HG02981 (cell line): ENCODE data around the gene AICDA.
"Not testable (repeated sequence)": the region's sequence is repeated elsewhere in the genome, so short reads cannot be mapped to it uniquely, and the experiment has no call there.

Experiments used
- ATAC-seq: cut with Tn5 transposase; IDR thresholded peaks from one replicate; pipeline ENCODE4 v1.9.1; 2021; ENCODE audit warnings: mild to moderate bottlenecking, moderate library complexity; ENCODE audit not compliant: unreplicated experiment

The AICDA gene

GRCh38 chr12:8613881-8614280 is 1.2 kb upstream of the AICDA start:
- not testable (repeated sequence) for ATAC-seq

- ATAC-seq, result no peak
Observed at GRCh38 chr12:8609061-8609570, 3.5 kb downstream of the AICDA start.

GRCh38 chr12:8606890-8607289 is 5.8 kb downstream of the AICDA start:
- ATAC-seq, result no peak

- no peak for ATAC-seq
Observed at GRCh38 chr12:8605057-8605456, 7.6 kb downstream of the AICDA start.

GRCh38 chr12:8603856-8604255 is 8.8 kb downstream of the AICDA start:
- no peak for ATAC-seq

GRCh38 chr12:8603286-8603685 is 9.4 kb downstream of the AICDA start:
- ATAC-seq, result no peak

- no peak for ATAC-seq
Observed at GRCh38 chr12:8596561-8596960, 16.1 kb downstream of the AICDA start.

GRCh38 chr12:8594072-8594471 is 18.6 kb downstream of the AICDA start:
- no peak for ATAC-seq

GRCh38 chr12:8593246-8593645 is 19.4 kb downstream of the AICDA start:
- no peak for ATAC-seq

GRCh38 chr12:8590842-8591545 is 21.7 kb downstream of the AICDA start:
- no peak for ATAC-seq

GRCh38 chr12:8589679-8590078 is 23.0 kb downstream of the AICDA start:
- ATAC-seq, result no peak

- not testable (repeated sequence) for ATAC-seq
Observed at GRCh38 chr12:8584478-8584877, 28.2 kb downstream of the AICDA start.

- no peak for ATAC-seq
Observed at GRCh38 chr12:8584004-8584403, 28.7 kb downstream of the AICDA start.

- ATAC-seq, result no peak
Observed at GRCh38 chr12:8581098-8581784, 31.4 kb downstream of the AICDA start.

GRCh38 chr12:8577879-8578278 is 34.8 kb downstream of the AICDA start:
- ATAC-seq, result no peak

- no peak for ATAC-seq
Observed at GRCh38 chr12:8572507-8572906, 40.2 kb downstream of the AICDA start.

- no peak for ATAC-seq
Observed at GRCh38 chr12:8566525-8566924, 46.1 kb downstream of the AICDA start.

- ATAC-seq, result not testable (repeated sequence)
Observed at GRCh38 chr12:8566052-8566451, 46.6 kb downstream of the AICDA start.

- ATAC-seq, result no peak
Observed at GRCh38 chr12:8564656-8565055, 48.0 kb downstream of the AICDA start.

GRCh38 chr12:8563356-8563755 is 49.3 kb downstream of the AICDA start:
- no peak for ATAC-seq

- ATAC-seq, result no peak
Observed at GRCh38 chr12:8562310-8562709, 50.3 kb downstream of the AICDA start.

- ATAC-seq, result no peak
Observed at GRCh38 chr12:8561011-8561410, 51.6 kb downstream of the AICDA start.
